Fibroblast of peridontal ligament (primary cell): ENCODE data around the gene GALNT9.
"Not testable (repeated sequence)": the region's sequence is repeated elsewhere in the genome, so short reads cannot be mapped to it uniquely, and the experiment has no call there.

ENCODE experiments used
- DNase-seq: peaks from one replicate; pipeline ENCODE4 v3.0.0-alpha.2; 2010; ENCODE audit errors: extremely low read depth

Gene GALNT9

DNA sequence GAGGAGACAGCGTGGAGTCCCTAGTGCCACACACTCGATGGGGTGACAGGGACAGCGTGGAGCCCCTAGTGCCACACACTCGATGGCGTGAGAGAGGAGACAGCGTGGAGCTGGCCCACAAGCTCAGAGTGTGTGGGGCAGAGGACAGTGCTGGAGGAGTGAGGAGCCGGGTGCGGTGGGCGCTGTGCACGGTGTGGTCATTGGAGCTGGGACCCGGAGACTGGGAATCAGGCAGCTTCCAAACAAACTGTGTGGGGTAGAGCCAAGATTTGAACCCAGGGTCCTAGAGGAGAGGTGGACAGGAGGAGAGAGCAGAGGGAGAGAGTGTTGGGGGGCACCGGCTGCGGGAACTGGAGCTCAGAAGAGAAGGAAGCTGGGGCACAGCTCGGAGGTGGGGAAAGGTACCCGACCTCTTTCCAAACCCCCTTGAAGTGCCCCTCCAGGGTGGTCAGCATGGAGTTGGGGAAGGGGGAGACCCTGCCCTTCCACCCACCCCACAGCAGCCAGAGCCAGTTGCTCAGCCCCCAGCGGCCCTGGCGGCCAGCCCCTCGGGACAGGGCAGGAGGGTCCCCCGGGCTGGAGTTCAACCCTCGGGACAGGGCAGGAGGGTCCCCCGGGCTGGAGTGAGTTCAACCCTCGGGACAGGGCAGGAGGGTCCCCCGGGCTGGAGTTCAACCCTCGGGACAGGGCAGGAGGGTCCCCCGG lies 94.1 kb downstream of the GALNT9 start:
- DNase-seq = no peak

DNA sequence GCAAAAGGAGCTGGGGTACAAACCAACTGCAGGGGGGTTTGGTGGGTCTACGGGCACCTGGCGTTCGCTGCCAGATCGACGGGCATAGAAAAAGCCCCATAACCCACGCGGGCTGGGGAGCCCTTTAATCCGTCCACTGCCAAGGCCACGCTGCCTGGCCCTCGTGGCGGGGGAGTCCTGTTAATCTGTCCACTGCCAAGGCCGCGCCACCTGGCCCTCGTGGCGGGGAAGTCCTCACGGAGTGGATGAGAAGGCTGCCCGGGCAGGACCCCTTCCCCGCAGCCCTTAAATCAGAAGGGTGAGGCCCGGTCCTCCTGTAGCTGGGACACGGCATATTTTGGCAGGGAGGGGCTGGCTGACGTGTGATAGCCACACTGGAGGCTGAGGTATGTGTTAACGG lies 99.0 kb downstream of the GALNT9 start:
- no peak for DNase-seq

DNA sequence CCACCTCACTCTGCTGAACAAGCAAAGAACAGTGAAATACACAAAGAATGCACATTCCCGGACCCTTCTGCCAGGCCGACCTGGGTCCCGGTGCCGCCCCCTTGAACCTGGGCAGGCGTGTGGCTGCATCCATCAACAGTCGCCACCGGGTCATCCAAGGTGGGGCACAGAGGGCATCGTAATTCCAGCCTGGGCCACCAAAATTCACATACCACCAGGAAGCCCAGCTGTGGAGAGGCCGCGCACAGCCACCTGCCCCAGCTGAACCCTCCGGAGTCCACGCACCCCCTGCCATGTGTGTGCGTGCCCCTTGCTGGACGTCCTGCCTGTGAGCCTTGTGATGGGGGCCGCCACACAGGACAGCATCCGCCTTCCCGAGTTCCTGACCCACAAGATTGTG lies 99.5 kb downstream of the GALNT9 start:
- DNase-seq = no peak

DNA sequence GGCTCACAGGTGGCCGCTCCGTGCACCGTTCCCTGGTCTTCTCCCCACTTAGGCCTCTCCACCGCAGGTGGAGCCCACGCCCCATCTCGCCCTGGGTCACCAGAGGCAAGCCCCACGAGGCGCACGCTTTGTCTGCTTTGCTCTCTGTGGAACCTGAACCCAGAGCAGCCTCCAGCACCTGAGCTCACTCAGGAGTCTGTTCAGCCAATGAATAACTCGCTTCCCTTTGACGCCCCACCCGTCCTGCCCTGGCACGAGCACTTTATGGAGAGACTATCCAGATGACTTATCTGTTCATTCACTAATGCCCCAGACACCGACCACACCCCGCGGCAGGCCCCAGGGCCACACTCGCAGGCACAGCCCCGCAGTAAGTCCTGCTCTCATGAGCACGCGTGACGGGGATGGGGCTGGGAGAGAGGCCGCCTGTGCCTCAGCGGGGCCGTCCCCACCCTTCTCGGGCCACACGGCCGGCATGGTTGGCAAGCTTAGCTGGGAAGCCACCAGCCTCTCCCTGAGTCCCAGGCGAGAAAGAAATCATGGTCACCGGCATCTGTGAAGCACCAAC lies 100.1 kb downstream of the GALNT9 start:
- no peak for DNase-seq

DNA sequence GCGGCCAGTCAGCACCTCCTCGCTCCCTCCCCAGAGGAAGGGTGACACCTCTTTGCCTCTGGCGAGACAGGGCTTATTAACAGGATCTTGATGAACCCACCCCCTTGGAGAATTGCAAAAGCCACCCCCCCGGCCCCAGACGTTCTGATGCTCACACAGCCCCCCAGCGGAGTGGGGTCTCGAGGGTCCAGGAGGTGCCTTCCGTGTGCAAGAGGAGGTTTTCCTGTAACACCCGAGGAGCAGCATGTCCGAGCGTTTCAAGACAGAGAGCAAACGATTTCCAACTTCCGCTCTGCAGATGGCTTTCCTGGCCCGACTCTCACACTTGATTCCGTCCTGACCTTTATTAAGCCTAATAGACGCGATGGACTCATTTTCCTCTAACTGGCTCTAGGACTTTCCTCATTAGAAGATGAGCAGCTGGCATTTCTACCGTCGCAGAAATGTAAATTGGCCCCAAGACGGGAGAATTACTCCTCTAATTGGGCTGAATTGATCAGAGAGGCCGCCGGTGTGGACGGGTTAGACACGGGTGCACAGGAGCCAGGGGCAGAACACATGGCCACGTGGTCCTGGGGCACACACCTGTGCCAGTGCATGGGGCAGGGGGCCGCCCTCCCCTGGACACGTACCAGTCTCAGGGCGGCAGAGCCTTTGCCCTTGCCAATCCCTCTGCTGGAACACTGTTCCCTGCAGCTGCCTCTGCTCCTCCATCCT lies 100.8 kb downstream of the GALNT9 start:
- no peak for DNase-seq

DNA sequence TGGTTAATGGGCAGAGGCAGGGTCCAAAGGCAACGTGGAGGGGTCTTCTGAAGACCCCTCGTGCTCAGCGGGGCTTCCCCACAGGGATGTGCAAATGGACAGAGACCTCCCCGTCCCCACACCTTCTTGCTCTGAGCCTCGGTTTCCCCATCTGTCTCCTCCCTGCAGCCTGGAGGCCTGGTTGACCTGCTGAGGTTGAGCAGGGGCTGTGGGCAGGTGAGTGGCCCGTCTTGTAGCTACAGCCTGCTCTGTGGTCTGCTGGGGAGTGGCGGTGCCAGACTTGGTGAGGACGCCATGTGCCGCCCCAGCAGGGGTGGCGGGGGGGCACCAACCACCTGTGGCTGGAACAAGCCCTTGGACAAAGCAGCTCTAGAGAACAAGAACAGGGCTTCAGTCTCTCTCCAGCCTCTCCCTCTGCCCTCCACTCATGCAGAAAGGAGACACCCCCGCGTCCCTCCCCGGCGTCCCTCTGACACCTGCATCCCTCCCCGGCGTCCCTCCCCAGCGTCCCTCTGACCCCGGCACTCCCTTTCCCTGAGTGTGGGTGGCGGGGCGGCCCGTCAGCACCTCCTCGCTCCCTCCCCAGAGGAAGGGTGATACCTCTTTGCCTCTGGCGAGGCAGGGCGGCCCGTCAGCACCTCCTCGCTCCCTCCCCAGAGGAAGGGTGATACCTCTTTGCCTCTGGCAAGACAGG lies 101.5 kb downstream of the GALNT9 start:
- no peak for DNase-seq

DNA sequence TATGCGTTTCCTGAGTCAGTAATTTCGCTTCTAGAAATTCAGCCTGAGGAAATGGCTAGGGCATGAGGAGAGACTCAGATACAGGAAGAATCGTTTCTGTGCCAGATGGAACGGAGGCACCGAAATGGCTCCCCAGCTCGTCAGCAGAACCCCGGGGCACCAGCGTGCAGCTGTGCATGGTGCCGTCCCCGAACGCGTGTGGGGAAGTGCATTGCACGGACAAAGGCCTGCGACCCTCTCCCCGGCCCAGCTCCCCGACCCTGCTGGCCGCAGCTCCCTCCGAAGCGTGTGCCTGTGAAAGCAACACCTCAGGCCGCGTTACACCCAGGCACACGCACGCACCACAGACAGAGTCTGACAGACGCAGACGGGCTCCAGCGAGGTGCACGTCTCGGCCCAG lies 102.3 kb downstream of the GALNT9 start:
- no peak for DNase-seq

DNA sequence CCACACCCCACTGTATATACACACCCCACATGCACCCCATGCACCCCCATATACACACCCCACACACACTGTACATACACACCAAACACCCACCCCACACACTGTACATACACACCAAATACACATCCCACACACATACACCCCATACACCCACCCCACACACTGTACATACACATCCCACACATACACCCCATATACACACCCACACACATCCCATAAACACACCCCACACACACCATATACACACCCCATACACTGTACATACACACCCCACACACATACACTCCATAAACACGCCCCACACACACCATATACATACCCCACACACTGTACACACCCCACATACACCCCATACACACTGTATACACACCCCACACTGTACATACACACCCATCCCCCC lies 102.8 kb downstream of the GALNT9 start:
- no peak for DNase-seq

DNA sequence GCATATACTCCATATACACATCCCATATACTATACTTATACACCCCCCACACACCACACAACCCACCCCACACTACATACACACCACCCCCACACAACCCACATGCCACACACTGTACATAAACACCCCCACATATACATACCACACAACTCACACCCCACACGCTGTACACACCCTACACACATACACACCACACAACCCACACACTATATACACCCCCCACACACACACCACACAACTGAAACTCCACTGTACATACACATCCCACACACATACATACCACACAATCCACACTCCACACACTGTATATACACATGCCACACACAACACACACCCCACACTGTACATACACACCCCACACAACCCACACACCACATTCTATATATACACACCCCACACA lies 104.2 kb downstream of the GALNT9 start:
- no peak for DNase-seq

DNA sequence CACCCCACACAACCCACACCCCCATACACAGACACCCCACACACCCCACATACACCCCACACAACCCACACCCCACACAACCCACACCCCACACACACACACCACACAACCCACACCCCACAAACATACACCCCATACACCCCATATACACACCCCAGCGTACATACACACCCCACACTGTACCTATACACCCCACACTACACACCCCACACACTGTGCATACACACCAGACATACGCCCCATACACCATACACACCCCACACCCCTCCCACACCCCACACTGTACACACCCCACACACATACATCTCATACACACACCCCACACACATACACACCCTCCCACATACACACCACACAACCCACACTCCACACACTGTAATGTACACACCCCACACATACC lies 104.9 kb downstream of the GALNT9 start:
- no peak for DNase-seq

DNA sequence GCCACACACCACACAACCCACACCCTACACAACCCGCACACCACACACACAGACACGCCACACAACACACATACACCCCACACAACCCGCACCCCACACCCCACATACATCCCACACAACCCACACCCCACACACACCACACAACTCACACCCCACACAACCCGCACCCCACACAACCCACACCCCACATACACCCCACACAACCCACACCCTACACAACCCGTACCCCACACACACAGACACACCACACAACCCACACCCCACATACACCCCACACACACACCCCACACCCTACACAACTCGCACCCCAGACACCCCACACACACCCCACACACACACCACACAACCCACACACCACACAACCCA lies 106.6 kb downstream of the GALNT9 start:
- DNase-seq = no peak

DNA sequence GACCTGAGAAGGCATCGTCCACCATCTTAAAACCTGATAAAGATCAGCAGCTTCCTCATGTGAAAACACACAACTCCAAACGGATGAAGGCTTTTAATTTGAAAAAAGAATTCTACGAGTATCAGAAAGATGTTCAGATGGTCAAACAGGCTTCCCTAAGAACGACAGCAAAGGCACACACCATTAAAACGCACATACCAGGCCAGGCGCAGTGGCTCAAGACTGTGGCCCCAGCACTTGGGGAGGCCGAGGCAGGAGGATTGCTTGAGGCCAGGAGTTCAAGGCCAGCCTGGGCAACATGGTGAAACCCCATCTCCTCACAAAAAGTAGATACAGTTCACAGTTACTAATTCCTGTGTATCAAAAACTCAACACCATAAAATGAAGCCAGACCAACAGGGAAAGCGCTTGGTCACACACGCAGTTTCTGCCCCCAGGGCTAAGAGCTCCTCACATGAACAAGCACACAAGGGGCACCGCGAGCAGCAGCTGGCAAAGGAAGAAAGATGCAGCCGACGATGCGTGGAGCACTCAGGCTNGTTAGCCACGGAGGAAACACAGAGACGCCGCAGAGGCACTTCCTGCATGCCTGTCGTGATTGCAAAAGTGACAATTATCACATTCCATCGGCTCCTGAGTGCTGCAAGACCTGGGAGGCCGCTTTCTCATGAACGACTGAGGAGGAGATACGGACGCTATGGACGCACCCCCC lies 107.1 kb downstream of the GALNT9 start:
- peak; percentile 6 for DNase-seq

DNA sequence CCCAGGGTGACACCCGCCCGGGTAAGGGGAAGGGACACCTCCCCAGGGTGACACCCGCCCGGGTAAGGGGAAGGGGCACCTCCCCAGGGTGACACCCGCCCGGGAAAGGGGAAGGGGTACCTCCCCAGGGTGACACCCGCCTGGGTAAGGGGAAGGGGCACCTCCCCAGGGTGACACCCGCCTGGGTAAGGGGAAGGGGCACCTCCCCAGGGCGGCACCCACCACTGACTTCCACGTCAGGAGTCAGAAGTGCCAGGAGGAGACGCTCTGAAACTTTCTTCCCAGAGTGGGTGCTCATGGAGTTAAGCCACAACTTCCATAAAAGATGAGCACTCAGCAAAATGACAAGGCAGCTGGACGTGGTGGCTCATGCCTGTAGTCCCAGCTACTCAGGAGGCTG lies 109.6 kb downstream of the GALNT9 start:
- not testable (repeated sequence) for DNase-seq

DNA sequence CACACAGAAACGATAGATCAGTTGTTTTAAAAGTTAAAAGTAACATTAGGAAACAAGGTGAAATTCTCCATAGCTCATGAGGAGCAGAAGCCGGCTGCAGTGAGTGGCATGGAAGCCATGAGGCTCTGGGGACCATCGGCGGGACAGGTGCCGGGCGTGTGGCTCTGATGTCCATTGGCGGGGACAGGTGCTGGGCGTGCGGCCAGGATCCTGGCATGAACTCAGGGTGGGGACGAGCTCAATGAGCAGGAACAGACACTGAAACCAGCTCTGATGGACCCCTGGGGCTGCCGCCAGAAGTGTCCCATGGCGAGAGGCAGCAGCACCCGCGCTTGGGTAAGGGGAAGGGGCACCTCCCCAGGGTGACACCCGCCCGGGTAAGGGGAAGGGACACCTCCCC lies 110.1 kb downstream of the GALNT9 start:
- DNase-seq = no peak

DNA sequence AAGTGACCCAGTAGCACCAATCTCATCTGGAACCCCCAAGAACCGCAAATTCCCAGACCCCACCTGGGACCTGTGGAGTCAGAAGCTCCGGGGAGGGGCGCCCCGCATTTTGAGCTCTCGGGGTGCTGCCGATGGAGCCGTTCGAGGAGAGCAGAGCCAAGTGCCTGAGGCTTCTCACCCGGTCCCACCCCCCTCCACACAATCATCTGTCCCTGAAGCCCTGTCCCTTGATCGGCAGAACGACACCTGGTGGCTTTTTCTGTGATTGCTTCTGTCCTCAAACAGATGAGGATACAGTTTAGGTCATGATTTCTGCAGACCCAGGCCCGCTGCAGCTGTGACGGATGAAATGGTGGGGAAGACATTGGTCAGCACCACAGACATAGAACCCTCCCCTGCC lies 110.5 kb downstream of the GALNT9 start:
- no peak for DNase-seq

DNA sequence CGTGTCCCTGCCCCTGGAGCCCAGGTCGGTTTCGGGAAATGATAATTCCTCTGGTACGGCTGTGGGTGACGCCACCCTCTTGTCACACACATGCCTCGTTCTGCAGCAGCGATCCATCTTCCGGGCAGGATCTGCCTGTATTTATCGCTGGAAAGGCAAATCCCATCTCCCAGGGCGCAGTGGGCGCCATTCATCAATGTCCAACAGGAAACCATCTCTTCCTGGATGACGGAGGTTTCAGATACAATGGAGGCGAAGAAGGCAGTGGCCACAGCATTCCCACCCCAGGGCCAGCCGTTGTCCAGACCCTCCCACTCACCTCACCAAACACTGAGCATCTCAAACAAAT lies 110.9 kb downstream of the GALNT9 start:
- no peak for DNase-seq

DNA sequence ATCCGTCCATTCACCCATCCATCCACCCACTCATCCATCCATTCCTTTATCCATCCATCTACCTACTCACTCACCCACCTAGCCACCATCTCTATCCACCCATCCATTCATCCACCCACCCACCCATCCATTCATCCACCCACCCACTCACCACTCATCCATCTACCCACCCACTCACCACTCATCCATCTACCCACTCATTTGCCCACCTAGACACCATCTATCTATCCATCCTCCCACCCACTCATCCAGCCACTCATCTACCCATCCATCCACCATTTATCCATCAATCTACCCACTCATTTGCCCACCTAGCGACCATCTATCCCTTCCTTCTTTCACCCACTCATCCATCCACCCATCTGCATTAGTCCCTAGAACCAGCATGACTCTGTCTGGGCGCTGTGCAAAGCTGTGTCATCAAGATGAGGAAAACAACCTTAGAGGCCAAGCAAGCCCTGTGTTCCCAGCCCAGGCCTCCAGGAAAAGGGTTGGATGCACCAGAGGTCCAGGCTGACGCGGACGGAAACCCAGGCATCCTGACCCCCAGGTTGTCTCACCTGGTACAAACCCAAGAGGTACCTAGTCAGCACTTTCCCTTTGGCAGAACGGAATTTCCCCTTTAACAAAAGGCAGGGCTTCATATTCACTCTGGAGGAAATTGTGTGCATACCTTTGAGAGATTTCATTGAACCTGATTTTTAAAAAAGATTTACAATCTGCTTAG lies 111.4 kb downstream of the GALNT9 start:
- DNase-seq = no peak

DNA sequence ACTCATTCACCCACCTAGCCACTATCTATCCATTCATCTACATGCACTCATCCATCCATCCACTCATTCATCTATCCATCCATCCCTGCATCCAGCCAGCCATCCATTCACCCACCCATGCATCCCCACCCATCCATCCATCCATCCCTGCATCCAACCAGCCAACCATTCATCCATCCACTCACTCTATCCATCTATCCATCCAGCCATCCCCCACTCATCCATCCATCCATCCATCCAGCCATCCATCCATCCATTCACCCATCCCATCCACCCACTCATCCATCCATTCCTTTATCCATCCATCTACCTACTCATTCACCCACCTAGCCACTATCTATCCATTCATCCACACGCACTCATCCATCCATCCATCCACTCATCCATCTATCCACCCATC lies 112.0 kb downstream of the GALNT9 start:
- no peak for DNase-seq

DNA sequence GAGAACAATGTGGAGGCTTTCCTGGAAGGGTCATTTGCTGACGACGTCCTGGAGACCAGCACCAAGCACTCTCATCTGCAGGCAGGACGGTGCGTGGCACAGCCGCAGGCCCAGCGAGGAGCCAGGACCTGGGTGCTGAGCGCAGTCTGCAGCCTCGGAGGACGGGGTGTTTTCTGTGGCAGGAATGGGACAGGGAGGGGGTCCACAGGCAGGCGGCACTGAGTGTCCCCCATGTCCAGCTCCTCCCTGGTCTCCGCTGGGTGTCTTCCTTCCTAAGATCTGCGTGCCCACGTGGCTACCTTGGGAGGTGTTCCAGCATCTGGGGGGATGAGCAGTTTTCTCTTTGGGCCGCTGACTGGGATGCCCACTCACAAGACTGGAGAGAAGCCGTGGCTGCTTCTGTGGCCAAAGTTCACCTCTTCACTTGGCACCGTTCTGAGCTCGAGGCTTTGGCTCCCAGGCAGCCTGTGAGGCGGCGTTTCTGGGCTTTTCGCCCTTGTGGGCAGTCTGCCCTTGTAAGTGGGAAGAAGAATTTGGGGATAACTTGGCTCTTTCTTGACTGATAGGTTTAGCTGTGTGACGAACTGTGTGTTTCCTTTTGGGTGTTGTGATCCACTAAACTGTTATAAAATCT lies 112.9 kb downstream of the GALNT9 start:
- no peak for DNase-seq

DNA sequence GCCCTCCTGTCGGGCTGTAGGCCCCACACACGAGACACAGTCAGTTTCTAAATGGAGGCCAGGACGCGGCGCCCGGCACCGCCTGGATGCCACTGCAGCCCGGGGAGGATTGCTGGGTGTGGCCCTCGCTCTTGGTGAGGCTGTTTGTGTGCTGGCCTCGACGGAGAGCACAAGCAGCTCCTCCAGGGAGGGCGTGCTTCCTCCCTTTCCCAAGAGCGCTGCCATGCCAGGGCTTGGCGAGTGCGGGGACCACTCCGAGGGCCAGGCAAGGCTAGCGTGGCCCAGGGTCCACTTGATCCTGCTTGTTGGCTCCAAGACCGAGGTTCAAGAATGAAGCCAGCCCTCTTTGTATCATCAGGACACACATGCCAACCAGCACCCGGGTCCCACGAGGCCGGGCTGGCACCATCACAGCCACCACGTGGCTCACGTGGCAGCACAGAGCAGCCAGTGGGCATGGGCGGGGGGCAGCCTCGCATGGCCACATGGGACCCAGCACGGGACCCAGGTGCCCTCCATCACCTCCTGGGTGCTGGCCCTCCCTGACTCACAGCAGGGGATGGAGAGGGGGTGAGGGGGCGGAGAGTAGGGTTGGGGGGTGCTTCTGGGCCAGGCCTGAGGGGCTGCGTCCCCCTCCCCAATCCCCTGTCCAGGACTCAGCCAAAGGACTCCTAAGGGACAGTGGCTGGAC lies 113.9 kb downstream of the GALNT9 start:
- no peak for DNase-seq

DNA sequence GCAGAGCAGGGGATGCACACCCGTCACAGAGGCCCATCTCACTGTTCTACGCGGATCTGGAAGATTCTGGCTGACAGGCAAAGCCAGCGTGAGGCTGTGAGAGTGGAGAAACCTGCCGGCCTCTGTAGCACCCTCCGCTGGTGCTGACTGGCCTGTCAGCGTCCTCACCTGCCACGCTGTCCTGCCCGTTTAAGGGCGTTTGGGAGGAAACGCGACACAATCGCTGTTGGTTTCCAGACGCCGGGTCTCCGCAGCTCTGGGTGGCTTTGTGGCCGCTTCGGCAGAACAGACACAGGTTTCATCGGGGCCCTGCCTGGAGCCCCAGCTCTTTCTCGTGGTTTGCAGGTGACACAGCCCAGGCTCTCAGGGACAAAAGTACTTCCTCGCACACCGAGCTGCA lies 114.5 kb downstream of the GALNT9 start:
- no peak for DNase-seq
